ENCODE measurements around the gene FLYWCH1. TPM values are rescaled to one million over a fixed set of nuclear protein-coding genes. Genes with fewer than 3 reads are reported as not detected.
"Not testable (repeated sequence)": the region's sequence is repeated elsewhere in the genome, so short reads cannot be mapped to it uniquely, and the experiment has no call there.

FLYWCH1 gene
- total and polyA plus RNA-seq, 2 of the 8 experiments (the other 6 are each of a cell fraction or from before 2014, with no cell fraction given): 12.4 to 23.5 TPM

DNA sequence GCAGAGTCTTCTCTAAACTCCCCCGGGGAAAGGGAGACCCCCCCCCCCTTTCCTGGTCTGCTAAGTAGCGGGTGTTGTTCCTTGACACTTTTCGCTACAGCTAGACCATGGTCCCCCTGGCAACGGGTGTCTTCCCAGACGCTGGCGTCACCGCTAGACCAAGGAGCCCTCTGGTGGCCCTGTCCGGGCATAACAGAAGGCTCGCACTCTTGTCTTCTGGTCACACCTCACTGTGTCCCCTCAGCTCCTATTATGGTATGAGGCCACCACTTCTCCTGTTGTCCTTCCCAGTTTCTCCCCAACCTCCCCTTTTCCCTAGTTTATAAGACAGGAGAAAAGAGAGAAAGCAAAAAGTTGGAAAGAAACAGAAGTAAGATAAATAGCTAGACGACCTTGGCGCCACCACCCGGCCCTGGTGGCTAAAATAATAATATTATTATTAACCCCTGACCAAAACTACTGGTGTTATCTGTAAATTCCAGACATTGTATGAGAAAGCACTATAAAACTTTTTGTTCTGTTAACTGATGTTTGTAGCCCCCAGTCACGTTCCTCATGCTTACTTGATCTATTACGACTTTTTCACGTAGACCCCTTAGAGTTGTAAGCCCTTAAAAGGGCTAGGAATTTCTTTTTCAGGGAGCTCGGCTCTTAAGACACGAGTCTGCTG, 4.5 kb upstream of the FLYWCH1 start:
- not testable (repeated sequence) for H3K23me2 ChIP-seq (ENCODE audit: low read depth, low read length); H4K8ac ChIP-seq (ENCODE audit: extremely low read depth, insufficient read depth, low read length); H2AFZ ChIP-seq (ENCODE audit: low read length); H2BK20ac ChIP-seq (ENCODE audit: low read length); H3K36me3 ChIP-seq (ENCODE audit: control insufficient read depth in 2 of 4, insufficient read depth in 4 of 4, low read length in 3 of 4); H3K18ac ChIP-seq (ENCODE audit: extremely low read depth, low read length); H3K9me3 ChIP-seq (ENCODE audit: insufficient read depth in 2 of 2, low read depth in 1 of 2, low read length in 1 of 2); H2BK120ac ChIP-seq (replicated peaks; ENCODE audit: low read depth, low read length); H3K23ac ChIP-seq (ENCODE audit: insufficient read length); H3K4me3 ChIP-seq (ENCODE audit: extremely low read depth in 1 of 4, insufficient read depth in 2 of 4, low read depth in 3 of 4, low read length in 4 of 4); H3K79me2 ChIP-seq (ENCODE audit: control insufficient read depth in 1 of 2, insufficient read depth in 2 of 2, low read length in 2 of 2); H3K79me1 ChIP-seq (ENCODE audit: low read depth, low read length); H2BK15ac ChIP-seq (ENCODE audit: low read length); H2AK5ac ChIP-seq (ENCODE audit: low read depth, low read length); H3K4ac ChIP-seq (replicated peaks; ENCODE audit: insufficient read length, low read depth, low read length); H3K56ac ChIP-seq (replicated peaks; ENCODE audit: insufficient read length, low read depth, low read length); H3K4me1 ChIP-seq (replicated peaks in 1 of 4; ENCODE audit: control insufficient read depth in 3 of 4, insufficient read depth in 4 of 4, low read length in 3 of 4); H3K27me3 ChIP-seq (replicated peaks in 1 of 4; ENCODE audit: control insufficient read depth in 3 of 4, extremely low read depth in 1 of 4, insufficient read depth in 3 of 4, low read length in 3 of 4); FAIRE-seq; H4K20me1 ChIP-seq (replicated peaks in 1 of 2; ENCODE audit: control insufficient read depth in 1 of 2, insufficient read depth in 2 of 2, low read length in 2 of 2); H2BK12ac ChIP-seq (ENCODE audit: low read depth, low read length); H3K9ac ChIP-seq (replicated peaks in 1 of 4; ENCODE audit: extremely low read depth in 1 of 4, low read depth in 3 of 4, low read length in 3 of 4); H3K14ac ChIP-seq (ENCODE audit: insufficient read length); H4K91ac ChIP-seq (replicated peaks; ENCODE audit: insufficient read length, low read length); H3K27ac ChIP-seq (ENCODE audit: low read depth, low read length); H4K5ac ChIP-seq (ENCODE audit: insufficient read length, low read depth, low read length); H3K4me2 ChIP-seq (ENCODE audit: insufficient read depth in 1 of 2, low read depth in 2 of 2, low read length in 2 of 2); H2BK5ac ChIP-seq (ENCODE audit: low read depth, low read length)
- TF ChIP-seq CREB1 (IDR thresholded peaks at IDR 0.05): peak; percentile 49; the same call in 1 of the 2 replicates
- TF ChIP-seq SIN3A (conservative IDR thresholded peaks at IDR 0.05 in 1 of 2, IDR thresholded peaks at IDR 0.05 in 1 of 2; ENCODE audit: low read depth in 1 of 2, low read length in 2 of 2): peak in 1 of 2 experiments; percentile 64; a peak in 1 of 4 replicates
- TF ChIP-seq, protein P1, sequence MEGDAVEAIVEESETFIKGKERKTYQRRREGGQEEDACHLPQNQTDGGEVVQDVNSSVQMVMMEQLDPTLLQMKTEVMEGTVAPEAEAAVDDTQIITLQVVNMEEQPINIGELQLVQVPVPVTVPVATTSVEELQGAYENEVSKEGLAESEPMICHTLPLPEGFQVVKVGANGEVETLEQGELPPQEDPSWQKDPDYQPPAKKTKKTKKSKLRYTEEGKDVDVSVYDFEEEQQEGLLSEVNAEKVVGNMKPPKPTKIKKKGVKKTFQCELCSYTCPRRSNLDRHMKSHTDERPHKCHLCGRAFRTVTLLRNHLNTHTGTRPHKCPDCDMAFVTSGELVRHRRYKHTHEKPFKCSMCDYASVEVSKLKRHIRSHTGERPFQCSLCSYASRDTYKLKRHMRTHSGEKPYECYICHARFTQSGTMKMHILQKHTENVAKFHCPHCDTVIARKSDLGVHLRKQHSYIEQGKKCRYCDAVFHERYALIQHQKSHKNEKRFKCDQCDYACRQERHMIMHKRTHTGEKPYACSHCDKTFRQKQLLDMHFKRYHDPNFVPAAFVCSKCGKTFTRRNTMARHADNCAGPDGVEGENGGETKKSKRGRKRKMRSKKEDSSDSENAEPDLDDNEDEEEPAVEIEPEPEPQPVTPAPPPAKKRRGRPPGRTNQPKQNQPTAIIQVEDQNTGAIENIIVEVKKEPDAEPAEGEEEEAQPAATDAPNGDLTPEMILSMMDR (IDR thresholded peaks at IDR 0.05; ENCODE audit: control extremely low read depth in 1 of 3, insufficient read depth in 1 of 3, low read depth in 1 of 3, low read length in 3 of 3): peak; percentile 46 to 63 (median 61)
- peak; percentile 28 to 43; a peak in 3 of 4 replicates for TF ChIP-seq RAD21 (IDR thresholded peaks at IDR 0.05 in 1 of 2, conservative IDR thresholded peaks at IDR 0.05 in 1 of 2; ENCODE audit: low read depth in 2 of 2, low read length in 2 of 2)
- TF ChIP-seq JUND (IDR thresholded peaks at IDR 0.05; ENCODE audit: low read length): 0 out of 2 replicates have a peak, but pooled peaks have one; percentile 40
- CTCF ChIA-PET (ENCODE audit: partially characterized antibody): interaction anchor here (0.6 to 3.6 kb wide), 21 partner anchors 8 to 116 kb away, joined by 3 to 29 read pairs (median 4); partner anchors contain the start of gene FLYWCH2
- peak in 1 of 2 experiments; percentile 67 for DNase-seq (ENCODE audit: low read depth in 1 of 2, low spot score in 2 of 2)
- WGBS, 2 experiments (ENCODE audit: extremely low coverage in 1 of 2, insufficient coverage in 1 of 2, insufficient read length in 1 of 2, insufficient replicate concordance in 2 of 2, low coverage in 1 of 2, low lambda C conversion rate in 2 of 2, missing lambda C conversion rate in 1 of 2): 37% methylated on average over 15 of the region's 17 CpGs; no CpG with 5 or more reads in 1 of the 2 experiments
- POLR2A ChIA-PET (ENCODE audit: partially characterized antibody): interaction anchor here (0.7 to 2.6 kb wide), 5 partner anchors 9 to 67 kb away, joined by 3 to 11 read pairs (median 3); partner anchors contain the start of gene FLYWCH2

All from H1 (cell line).